ENCODE measurements around the gene RABL2A.
"Not testable (repeated sequence)": the region's sequence is repeated elsewhere in the genome, so short reads cannot be mapped to it uniquely, and the experiment has no call there.

- not testable (repeated sequence) for TF ChIP-seq CTCF, POLR2AphosphoS5, POLR2A (IDR thresholded peaks at IDR 0.05)
These were observed 35.1 kb upstream of the RABL2A start for GRCh38 chr2:113591926-113592325.

Data from prostate gland (tissue), 2 donors.